HCT116 (cell line): ENCODE measurements around the gene SERTAD2. TPM values are rescaled to one million over a fixed set of nuclear protein-coding genes. Genes with fewer than 3 reads are reported as not detected.

Source experiments
- ATAC-seq: fragments of 200-7000 bp; cut with Tn5 transposase; 2 replicates; pipeline ENCODE4 v1.9.1; 2020; ENCODE audit warnings: mild to moderate bottlenecking, moderate library complexity
- BruUV-seq: library from RNA; stranded (reverse); fragments of 400-500 nt; replicated peaks from 2 replicates; lab custom pipeline; 2021; lab: Mats Ljungman, UMichigan
- CTCF ChIA-PET: fragments of 300-600 bp; sonication (Branson Sonifier 250); formaldehyde crosslinking; loops from one replicate; lab custom pipeline; 2021; ENCODE audit warnings: antibody characterized with exemption; lab: Charles Lee
- POLR2A ChIA-PET: fragments of 300-600, 350-600 bp; sonication (Branson Sonifier 250); formaldehyde crosslinking; loops from one replicate; lab custom pipeline; 2021; ENCODE audit warnings: antibody characterized with exemption; lab: Charles Lee
- RAD21 ChIA-PET, 2 experiments: fragments of 300-600 bp; sonication (Branson Sonifier 250); formaldehyde crosslinking; loops; one replicate each; lab custom pipeline; 2023; ENCODE audit warnings: low total read pairs in 2 of 2; ENCODE audit not compliant: uncharacterized antibody in 2 of 2, unreplicated experiment in 2 of 2, low non-redundant PET in 1 of 2; lab: Charles Lee
- DNase-seq: peaks from one replicate; pipeline ENCODE4 v3.0.0-alpha.2; 2010; ENCODE audit warnings: low read depth, low spot score
- H2AFZ ChIP-seq: fragments of 200-600 bp; shearing (Covaris generic), sonication (generic); 2 replicates; pipeline ENCODE4 v1.6.1; 2017; ENCODE audit warnings: low read depth, mixed run types, mixed read lengths, antibody characterized with exemption, low read length; ENCODE audit not compliant: poor library complexity, severe bottlenecking
- H3K27ac ChIP-seq: 2 replicates; pipeline ENCODE4 v1.5.1; 2012; ENCODE audit warnings: low read depth, low read length
- H3K27me3 ChIP-seq: fragments of 200-600 bp; sonication (generic); 2 replicates; pipeline ENCODE4 v1.6.1; 2016; ENCODE audit warnings: mixed run types, low read length, mixed read lengths; ENCODE audit not compliant: insufficient read depth
- H3K36me3 ChIP-seq, 2 experiments: fragments of 200-500 bp in 1 of 2; fragments of 200-600 bp in 1 of 2; sonication (Bioruptor generic) in 1 of 2; sonication (generic) in 1 of 2; 2 replicates each; pipeline versions ENCODE4 v1.5.1 to v1.6.1; 2014 to 2016; ENCODE audit warnings: low read length in 2 of 2, inconsistent platforms in 1 of 2, mixed read lengths in 1 of 2, mixed run types in 1 of 2; ENCODE audit not compliant: insufficient read depth in 2 of 2, control insufficient read depth in 1 of 2
- H3K4me1 ChIP-seq, 2 experiments: fragments of 200-600 bp in 1 of 2; sonication (generic) in 1 of 2; 2 replicates each; pipeline versions ENCODE4 v1.5.1 to v1.6.1; 2012 to 2017; ENCODE audit warnings: low read length in 2 of 2, inconsistent platforms in 1 of 2, mild to moderate bottlenecking in 1 of 2, mixed read lengths in 1 of 2, mixed run types in 1 of 2, moderate library complexity in 1 of 2; ENCODE audit not compliant: insufficient read depth in 2 of 2, control insufficient read depth in 1 of 2
- H3K4me2 ChIP-seq: fragments of 200-600 bp; sonication (generic); 2 replicates; pipeline ENCODE4 v1.6.1; 2017; ENCODE audit warnings: mixed run types, low read length, mixed read lengths
- H3K4me3 ChIP-seq, 2 experiments: fragments of 200-600 bp in 1 of 2; sonication (generic) in 1 of 2; replicated peaks in 1 of 2; 2 replicates each; pipeline ENCODE4 v1.5.1; 2011 to 2016; ENCODE audit warnings: low read length in 2 of 2, control low read depth in 1 of 2, low read depth in 1 of 2, mild to moderate bottlenecking in 1 of 2, mixed read lengths in 1 of 2, mixed run types in 1 of 2
- H3K79me2 ChIP-seq: fragments of 200-600 bp; sonication (generic); 2 replicates; pipeline ENCODE4 v1.6.1; 2017; ENCODE audit warnings: mild to moderate bottlenecking, mixed run types, low read length, moderate library complexity, mixed read lengths; ENCODE audit not compliant: insufficient read depth
- H3K9ac ChIP-seq: fragments of 200-600 bp; sonication (generic); 2 replicates; pipeline ENCODE4 v1.6.1; 2016; ENCODE audit warnings: low read length, mixed read lengths
- H3K9me2 ChIP-seq: fragments of 200-600 bp; sonication (generic), shearing (Covaris generic); 2 replicates; pipeline ENCODE4 v1.6.1; 2017; ENCODE audit warnings: mixed run types, mild to moderate bottlenecking, moderate library complexity; ENCODE audit not compliant: insufficient read depth
- H3K9me3 ChIP-seq, 2 experiments: fragments of 200-500 bp in 1 of 2; fragments of 200-600 bp in 1 of 2; sonication (Bioruptor generic) in 1 of 2; sonication (generic) in 1 of 2; 2 replicates each; pipeline ENCODE4 v1.6.1; 2014 to 2017; ENCODE audit warnings: low read length in 2 of 2, mixed read lengths in 2 of 2, inconsistent platforms in 1 of 2, low read depth in 1 of 2, mild to moderate bottlenecking in 1 of 2, mixed run types in 1 of 2, moderate library complexity in 1 of 2; ENCODE audit not compliant: control insufficient read depth in 1 of 2, insufficient read depth in 1 of 2
- H4K20me1 ChIP-seq: fragments of 200-600 bp; sonication (generic), shearing (Covaris generic); 2 replicates; pipeline ENCODE4 v1.6.1; 2017; ENCODE audit warnings: mixed run types, mild to moderate bottlenecking, moderate library complexity; ENCODE audit not compliant: insufficient read depth
- CEBPB ChIP-seq: IDR thresholded peaks from 2 replicates; pipeline ENCODE4 v1.6.1; 2012; ENCODE audit warnings: low read depth
- ELF1 ChIP-seq: IDR thresholded peaks from 2 replicates; pipeline ENCODE4 v1.6.1; 2012; ENCODE audit warnings: low read depth, borderline replicate concordance
- EZH2 ChIP-seq: fragments of 200-600 bp; sonication (generic); IDR thresholded peaks from 2 replicates; pipeline ENCODE4 v1.6.1; 2017; ENCODE audit warnings: antibody characterized with exemption, mixed run types
- JUND ChIP-seq: IDR thresholded peaks from 2 replicates; pipeline ENCODE4 v1.6.1; 2012
- POLR2A ChIP-seq: IDR thresholded peaks from 2 replicates; pipeline ENCODE4 v1.7.0; 2011; ENCODE audit warnings: borderline replicate concordance; ENCODE audit not compliant: insufficient read depth, insufficient read length; ENCODE audit errors: extremely low read depth
- POLR2AphosphoS5 ChIP-seq: IDR thresholded peaks from 2 replicates; pipeline ENCODE4 v1.6.1; 2011; ENCODE audit warnings: mild to moderate bottlenecking, low read depth, low read length, moderate library complexity
- SIN3A ChIP-seq: IDR thresholded peaks from 2 replicates; pipeline ENCODE4 v1.6.1; 2012; ENCODE audit warnings: low read depth
- SP1 ChIP-seq: IDR thresholded peaks from 2 replicates; pipeline ENCODE4 v1.6.1; 2012; ENCODE audit warnings: low read depth
- SRF ChIP-seq: IDR thresholded peaks from 2 replicates; pipeline ENCODE4 v1.6.1; 2012; ENCODE audit warnings: low read depth
- intact Hi-C: fragments of 100-400 bp; cut with micrococcal nuclease; formaldehyde crosslinking; loops from 2 replicates; pipeline ENCODE4 v1.10.0; 2022
- total RNA-seq: library from RNA; stranded (reverse); gene quantifications from one replicate; pipeline ENCODE4 v1.2.1, GENCODE V29; 2021; ENCODE audit not compliant: unreplicated experiment
- TF ChIP-seq, protein P1 (sequence below): IDR thresholded peaks from 2 replicates; pipeline ENCODE4 v1.6.1; 2012
- TF ChIP-seq, protein P2 (sequence below): IDR thresholded peaks from 2 replicates; pipeline ENCODE4 v1.6.1; 2012
- TF ChIP-seq, protein P3 (sequence below): IDR thresholded peaks from 2 replicates; pipeline ENCODE4 v1.6.1; 2011; ENCODE audit warnings: mild to moderate bottlenecking, low read length, moderate library complexity; ENCODE audit not compliant: insufficient replicate concordance; ENCODE audit errors: extremely low read depth

The SERTAD2 gene
- total RNA-seq, 1 experiment from 2014 or later, result 80.1 TPM

DNA sequence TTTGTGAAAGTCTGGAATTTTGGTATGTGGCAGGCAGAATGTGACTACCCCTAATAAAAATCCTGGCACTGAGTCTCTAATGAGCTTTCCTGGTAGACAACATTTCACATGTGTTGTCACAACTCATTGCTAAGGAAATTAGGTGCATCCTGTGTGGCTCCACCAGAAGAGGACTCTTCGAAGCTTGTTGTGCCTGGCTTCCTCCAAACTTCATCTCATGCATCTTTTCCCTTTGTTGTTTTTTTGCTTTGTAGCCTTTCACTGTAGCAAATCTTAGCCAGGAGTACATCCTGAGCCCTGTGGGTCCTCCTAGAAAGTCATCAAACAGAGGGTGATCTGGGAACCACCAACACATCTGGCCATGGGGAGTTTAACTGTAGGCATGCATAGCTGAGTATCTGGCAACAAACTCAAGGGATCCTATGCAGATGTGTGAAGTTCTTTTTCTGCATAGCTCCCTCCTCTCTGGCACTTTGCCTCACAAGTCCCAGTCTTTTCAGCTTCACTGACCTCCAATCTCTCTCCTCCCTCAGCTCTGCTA is 42.1 kb upstream of the SERTAD2 start:
- Histone ChIP-seq H3K4me1 (peaks cover 7 to 42% of the 10 kb centered on the region in 2 experiments; a peak in 3 of 4 replicates), H2AFZ (no peak overlapping the region), H3K36me3 (no peaks in the 10 kb centered on the region), H3K4me3 (no peak overlapping the region), H3K9ac (no peak overlapping the region), H4K20me1 (no peaks in the 10 kb centered on the region), H3K79me2 (peaks cover 14% of the 10 kb centered on the region), H3K9me3 (no peaks in the 10 kb centered on the region), H3K9me2 (no peaks in the 10 kb centered on the region), H3K27ac (no peak overlapping the region), H3K4me2 (no peak overlapping the region), H3K27me3 (no peaks in the 10 kb centered on the region)
- DNase-seq, result no peak
- no TSS peak for BruUV-seq
- ChIA-PET POLR2A (no interaction called here), RAD21 (no interaction called here), CTCF (interaction anchor here (1.4 kb wide), 1 partner anchor 42 kb away, joined by 4 read pairs; the partner anchor contains the start of gene SERTAD2)
- no peak for TF ChIP-seq JUND
- intact Hi-C loops, result no loop called here
- no peak for ATAC-seq

DNA sequence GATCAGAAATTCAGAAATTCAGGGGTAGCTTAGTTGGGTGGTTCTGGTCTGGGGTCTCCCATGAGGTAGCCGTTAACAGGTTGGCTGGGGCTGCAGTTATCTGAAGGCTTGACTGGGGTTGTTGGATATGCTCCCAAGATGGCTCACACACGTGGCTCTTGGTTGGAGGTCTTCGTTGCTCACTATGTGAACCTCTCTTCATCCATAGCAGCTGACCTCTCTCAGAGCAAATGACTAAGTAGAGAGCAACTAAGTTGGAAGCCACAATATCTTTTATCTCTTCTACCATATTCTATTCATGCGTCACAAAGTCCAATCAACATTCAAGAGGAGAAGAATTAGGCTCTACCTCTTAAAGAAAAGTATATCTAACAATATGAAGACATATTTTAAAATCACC is 38.7 kb upstream of the SERTAD2 start:
- ChIA-PET POLR2A (no interaction called here), CTCF (no interaction called here), RAD21 (no interaction called here)
- peaks cover 0 to 14% of the 10 kb centered on the region in 2 experiments; a peak in 1 of 4 replicates for H3K4me1 ChIP-seq
- H3K27ac ChIP-seq, result no peak overlapping the region
- no peaks in the 10 kb centered on the region for H4K20me1 ChIP-seq
- no TSS peak for BruUV-seq
- no peaks in the 10 kb centered on the region for H3K36me3 ChIP-seq
- no peak for ATAC-seq
- no peak overlapping the region for H3K4me2 ChIP-seq
- no peaks in the 10 kb centered on the region for H3K9me3 ChIP-seq
- H2AFZ ChIP-seq, result no peak overlapping the region
- H3K79me2 ChIP-seq, result peaks cover 11% of the 10 kb centered on the region; the same call in 1 of the 2 replicates
- no peak for TF ChIP-seq SRF
- no peak for TF ChIP-seq CEBPB
- TF ChIP-seq, protein P1, sequence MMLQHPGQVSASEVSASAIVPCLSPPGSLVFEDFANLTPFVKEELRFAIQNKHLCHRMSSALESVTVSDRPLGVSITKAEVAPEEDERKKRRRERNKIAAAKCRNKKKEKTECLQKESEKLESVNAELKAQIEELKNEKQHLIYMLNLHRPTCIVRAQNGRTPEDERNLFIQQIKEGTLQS, result no peak
- TF ChIP-seq, protein P2, sequence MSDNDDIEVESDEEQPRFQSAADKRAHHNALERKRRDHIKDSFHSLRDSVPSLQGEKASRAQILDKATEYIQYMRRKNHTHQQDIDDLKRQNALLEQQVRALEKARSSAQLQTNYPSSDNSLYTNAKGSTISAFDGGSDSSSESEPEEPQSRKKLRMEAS, result no peak
- TF ChIP-seq SP1, result no peak
- no peak for TF ChIP-seq POLR2AphosphoS5
- no peak for TF ChIP-seq EZH2
- TF ChIP-seq, protein P3, sequence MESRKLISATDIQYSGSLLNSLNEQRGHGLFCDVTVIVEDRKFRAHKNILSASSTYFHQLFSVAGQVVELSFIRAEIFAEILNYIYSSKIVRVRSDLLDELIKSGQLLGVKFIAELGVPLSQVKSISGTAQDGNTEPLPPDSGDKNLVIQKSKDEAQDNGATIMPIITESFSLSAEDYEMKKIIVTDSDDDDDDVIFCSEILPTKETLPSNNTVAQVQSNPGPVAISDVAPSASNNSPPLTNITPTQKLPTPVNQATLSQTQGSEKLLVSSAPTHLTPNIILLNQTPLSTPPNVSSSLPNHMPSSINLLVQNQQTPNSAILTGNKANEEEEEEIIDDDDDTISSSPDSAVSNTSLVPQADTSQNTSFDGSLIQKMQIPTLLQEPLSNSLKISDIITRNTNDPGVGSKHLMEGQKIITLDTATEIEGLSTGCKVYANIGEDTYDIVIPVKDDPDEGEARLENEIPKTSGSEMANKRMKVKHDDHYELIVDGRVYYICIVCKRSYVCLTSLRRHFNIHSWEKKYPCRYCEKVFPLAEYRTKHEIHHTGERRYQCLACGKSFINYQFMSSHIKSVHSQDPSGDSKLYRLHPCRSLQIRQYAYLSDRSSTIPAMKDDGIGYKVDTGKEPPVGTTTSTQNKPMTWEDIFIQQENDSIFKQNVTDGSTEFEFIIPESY, result no peak
- no peak for TF ChIP-seq SIN3A
- TF ChIP-seq ELF1, result no peak
- no peak for TF ChIP-seq POLR2A
- no peaks in the 10 kb centered on the region for H3K9me2 ChIP-seq
- H3K9ac ChIP-seq, result no peak overlapping the region
- intact Hi-C loops, result no loop called here
- no peaks in the 10 kb centered on the region for H3K27me3 ChIP-seq
- H3K4me3 ChIP-seq, result no peak overlapping the region
- no peak for DNase-seq
